AG04449 (cell line): ENCODE results near the gene SLC22A2.

ENCODE experiments used
- CTCF ChIA-PET: fragments of 350-600 bp; formaldehyde crosslinking; extraction: SDS; loops from one replicate; lab custom pipeline; 2021; ENCODE audit warnings: antibody characterized with exemption; lab: Yijun Ruan, JAX
- POLR2A ChIA-PET: fragments of 400-600, 350-600 bp; formaldehyde crosslinking; extraction: SDS; loops from one replicate; lab custom pipeline; 2020; ENCODE audit warnings: antibody characterized with exemption, inconsistent platforms; lab: Yijun Ruan, JAX
- DNase-seq: peaks from one replicate; pipeline ENCODE4 v3.0.0-alpha.2; 2010; ENCODE audit warnings: low read depth, low spot score
- H3K4me3 ChIP-seq: 2 replicates; pipeline ENCODE4 v1.5.1; 2011; ENCODE audit warnings: low read depth, mild to moderate bottlenecking, control low read depth, low read length
- TF ChIP-seq, protein P1 (sequence below): IDR thresholded peaks from one replicate; pipeline ENCODE4 v1.5.1; 2011; ENCODE audit warnings: mild to moderate bottlenecking, moderate library complexity, low read length, control low read depth, inconsistent platforms; ENCODE audit not compliant: insufficient read depth; ENCODE audit errors: missing control alignments

The SLC22A2 gene

GRCh38 chr6:160276126-160276525 is 17.5 kb upstream of the SLC22A2 start:
- DNase-seq, result no peak
- no peak overlapping the region for H3K4me3 ChIP-seq
- TF ChIP-seq, protein P1, sequence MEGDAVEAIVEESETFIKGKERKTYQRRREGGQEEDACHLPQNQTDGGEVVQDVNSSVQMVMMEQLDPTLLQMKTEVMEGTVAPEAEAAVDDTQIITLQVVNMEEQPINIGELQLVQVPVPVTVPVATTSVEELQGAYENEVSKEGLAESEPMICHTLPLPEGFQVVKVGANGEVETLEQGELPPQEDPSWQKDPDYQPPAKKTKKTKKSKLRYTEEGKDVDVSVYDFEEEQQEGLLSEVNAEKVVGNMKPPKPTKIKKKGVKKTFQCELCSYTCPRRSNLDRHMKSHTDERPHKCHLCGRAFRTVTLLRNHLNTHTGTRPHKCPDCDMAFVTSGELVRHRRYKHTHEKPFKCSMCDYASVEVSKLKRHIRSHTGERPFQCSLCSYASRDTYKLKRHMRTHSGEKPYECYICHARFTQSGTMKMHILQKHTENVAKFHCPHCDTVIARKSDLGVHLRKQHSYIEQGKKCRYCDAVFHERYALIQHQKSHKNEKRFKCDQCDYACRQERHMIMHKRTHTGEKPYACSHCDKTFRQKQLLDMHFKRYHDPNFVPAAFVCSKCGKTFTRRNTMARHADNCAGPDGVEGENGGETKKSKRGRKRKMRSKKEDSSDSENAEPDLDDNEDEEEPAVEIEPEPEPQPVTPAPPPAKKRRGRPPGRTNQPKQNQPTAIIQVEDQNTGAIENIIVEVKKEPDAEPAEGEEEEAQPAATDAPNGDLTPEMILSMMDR, result no peak
- ChIA-PET POLR2A (no interaction called here), CTCF (no interaction called here)

DNA sequence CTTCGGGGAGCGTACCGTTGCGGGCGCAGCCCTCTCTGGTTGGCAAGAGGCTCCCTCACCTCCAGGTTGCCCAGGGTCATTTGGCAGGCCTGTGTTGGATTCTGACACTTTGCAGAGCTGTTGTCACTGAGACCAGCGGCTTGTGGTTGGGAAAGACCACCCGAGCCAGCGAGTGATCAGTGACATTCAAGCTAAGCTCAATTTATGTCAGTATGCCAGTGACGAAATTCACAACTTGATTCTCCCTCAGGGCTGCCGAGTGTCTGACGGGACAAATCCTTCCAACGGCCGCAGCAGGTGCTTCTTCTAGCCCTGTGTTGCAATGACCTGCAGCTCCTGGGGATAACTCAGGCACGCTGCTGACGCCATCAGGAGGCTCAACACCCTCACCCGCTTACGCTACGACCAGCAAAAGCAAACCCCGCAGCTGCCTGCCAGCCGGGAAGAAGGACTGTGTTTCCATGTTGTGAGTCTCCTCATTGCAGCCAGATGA is 16.9 kb upstream of the SLC22A2 start:
- DNase-seq, result no peak
- no peak overlapping the region for H3K4me3 ChIP-seq
- TF ChIP-seq, protein P1, result no peak
- ChIA-PET CTCF (no interaction called here), POLR2A (no interaction called here)

DNA sequence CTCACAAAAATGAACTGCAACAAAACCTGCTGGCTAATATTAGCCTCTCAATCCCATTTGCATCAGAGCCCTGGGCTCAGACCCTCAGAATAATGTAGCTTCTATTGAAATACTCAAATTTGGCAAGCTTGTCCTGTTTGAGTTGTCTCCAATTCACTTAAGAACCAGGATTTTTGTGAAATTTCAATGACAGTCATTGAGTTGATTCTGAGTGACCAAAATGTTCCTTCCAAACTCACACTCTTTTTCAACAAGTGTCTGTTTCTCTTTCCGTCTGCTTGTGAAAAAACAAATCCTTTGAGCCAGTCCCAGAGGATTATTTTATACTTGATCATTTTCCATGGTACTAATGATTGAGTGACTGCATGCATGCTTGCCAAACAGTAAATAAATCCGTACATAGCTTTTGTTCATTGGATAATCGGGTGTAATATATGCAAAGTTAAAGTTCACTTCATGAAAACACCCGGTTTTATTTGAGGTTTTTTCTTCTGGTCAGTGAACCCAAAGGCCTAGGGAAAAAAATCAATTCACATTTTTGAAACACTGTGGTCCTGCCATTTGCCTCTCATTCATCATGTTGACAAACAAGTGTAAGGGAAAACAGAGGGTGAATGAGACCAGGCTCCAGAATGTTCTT is 16.4 kb upstream of the SLC22A2 start:
- TF ChIP-seq, protein P1, result no peak
- no peak overlapping the region for H3K4me3 ChIP-seq
- ChIA-PET CTCF (no interaction called here), POLR2A (no interaction called here)
- no peak for DNase-seq

DNA sequence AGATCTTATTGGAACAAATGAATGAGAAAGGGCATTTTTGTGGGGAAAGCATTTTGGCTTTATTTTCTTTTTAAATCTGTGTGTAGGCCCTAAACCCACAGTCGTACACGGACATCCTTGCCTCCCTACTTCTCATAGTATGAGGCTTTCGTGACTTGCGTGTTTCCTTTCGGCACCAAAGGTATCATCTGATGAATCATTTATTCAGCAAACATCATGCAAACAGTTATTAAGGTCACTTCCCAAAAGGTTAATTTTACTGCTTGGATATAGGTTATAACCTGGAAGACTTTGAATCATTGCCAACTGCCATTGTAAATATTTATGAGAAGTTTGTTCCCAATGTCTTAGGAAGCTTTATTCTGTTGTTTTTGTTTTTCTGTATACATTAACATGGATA is 15.1 kb upstream of the SLC22A2 start:
- H3K4me3 ChIP-seq, result no peak overlapping the region
- CTCF ChIA-PET, result no interaction called here
- no peak for DNase-seq
- TF ChIP-seq, protein P1, result no peak
- POLR2A ChIA-PET, result no interaction called here

- ChIA-PET CTCF (no interaction called here), POLR2A (no interaction called here)
- DNase-seq, result no peak
- no peak overlapping the region for H3K4me3 ChIP-seq
- TF ChIP-seq, protein P1, result no peak
Observed at GRCh38 chr6:160273196-160273595, 14.6 kb upstream of the SLC22A2 start.

- H3K4me3 ChIP-seq, result no peak overlapping the region
- TF ChIP-seq, protein P1, result no peak
- ChIA-PET CTCF (no interaction called here), POLR2A (no interaction called here)
- DNase-seq, result no peak
Observed at GRCh38 chr6:160272707-160273106, 14.1 kb upstream of the SLC22A2 start.
